Vagina (tissue), 2 donors: ENCODE data around the gene ABCA3. TPM values are rescaled to one million over a fixed set of nuclear protein-coding genes. Genes with fewer than 3 reads are reported as not detected.

Experiments used
- microRNA counts, 2 donors: library from miRNA; unstranded; fragments of <30 nt; microRNA quantifications; one replicate each; lab custom pipeline; 2016 to 2017
- microRNA-seq: library from miRNA; unstranded; fragments of <30 nt; microRNA quantifications from one replicate; pipeline ENCODE4, GENCODE V29; 2017; ENCODE audit warnings: borderline number of aligned reads, borderline replicate concordance
- small RNA-seq: library from RNA; depleted of rRNA; stranded (forward); fragments of <200 nt; gene quantifications from one replicate; pipeline ENCODE3, GENCODE V24; 2016
- total RNA-seq: library from RNA; depleted of rRNA; stranded (reverse); fragments of >200 nt; gene quantifications from one replicate; pipeline ENCODE4 v1.2.3, GENCODE V29; 2016

Gene ABCA3
- total RNA-seq, 1 donor from 2014 or later: 5.4 TPM

MicroRNAs within 50 kb of the gene (microRNA counts, 767-probe panel; counts per million panel counts)
- microRNA hsa-miR-940 (lab: Ali Mortazavi, UCI): 238 to 261 counts per million in 2 donors

Small RNA genes lying within 50 kb of the gene (microRNA-seq; reads per million reads assigned to microRNA genes)
- not detected for gene MIR3677
- gene MIR4717: not detected

Small RNA genes lying within 50 kb of the gene (small RNA-seq; reads per million reads assigned to genes)
- gene MIR3677 (not detected), gene MIR4717 (not detected)

Other genes starting within 250 kb of the ABCA3 start
- gene PKD1, start 204.8 kb downstream of the ABCA3 start, total RNA-seq: 153 TPM
- gene RAB26, start 192.1 kb downstream of the ABCA3 start, total RNA-seq: 1.5 TPM
- 38.8 TPM for gene TRAF7, start 184.9 kb downstream of the ABCA3 start, total RNA-seq
- 0.25 TPM for gene CASKIN1, start 144.1 kb downstream of the ABCA3 start, total RNA-seq
- gene MLST8, start 135.3 kb downstream of the ABCA3 start, total RNA-seq: 51.6 TPM
- gene BRICD5, start 129.9 kb downstream of the ABCA3 start, total RNA-seq: 9.6 TPM
- gene PGP, start 125.9 kb downstream of the ABCA3 start, total RNA-seq: 15.5 TPM
- 70.0 TPM for gene E4F1, start 117.1 kb downstream of the ABCA3 start, total RNA-seq
- 0.74 TPM for gene DNASE1L2, start 104.3 kb downstream of the ABCA3 start, total RNA-seq
- gene ECI1, start 89.1 kb downstream of the ABCA3 start, total RNA-seq: 72.9 TPM
- 130 TPM for gene RNPS1, start 72.6 kb downstream of the ABCA3 start, total RNA-seq
- gene CCNF, start 88.7 kb upstream of the ABCA3 start, total RNA-seq: 2.5 TPM
- gene TEDC2, start 119.4 kb upstream of the ABCA3 start, total RNA-seq: 2.5 TPM
- gene NTN3, start 130.6 kb upstream of the ABCA3 start, total RNA-seq: not detected
- gene TBC1D24, start 134.4 kb upstream of the ABCA3 start, total RNA-seq: 9.6 TPM
- 133 TPM for gene ATP6V0C, start 173.2 kb upstream of the ABCA3 start, total RNA-seq
- gene AMDHD2, start 179.6 kb upstream of the ABCA3 start, total RNA-seq: 25.5 TPM
- gene CEMP1, start 190.7 kb upstream of the ABCA3 start, total RNA-seq: not detected
- 29.2 TPM for gene PDPK1, start 197.3 kb upstream of the ABCA3 start, total RNA-seq